Activated T-cell treated with anti-CD3 and anti-CD28 coated beads, Interleukin-2, amount 50 U/mL, for 72 hours (primary cell): ENCODE results near the gene CEL. TPM values are rescaled to one million over a fixed set of nuclear protein-coding genes. Genes with fewer than 3 reads are reported as not detected.
"Not testable (repeated sequence)": the region's sequence is repeated elsewhere in the genome, so short reads cannot be mapped to it uniquely, and the experiment has no call there.

Source experiments
- ATAC-seq, 2 donors: fragments of 150-1000 bp; cut with Tn5 transposase; replicated peaks in 1 of 2; 2 replicates each; pipeline ENCODE4 v1.10.0; 2021; ENCODE audit warnings: moderate library complexity in 2 of 2, mild to moderate bottlenecking in 1 of 2
- DNase-seq, 2 donors: peaks; one replicate each; pipeline ENCODE4 v3.0.0; 2021 to 2022; ENCODE audit warnings: mixed read lengths in 1 of 2
- H3K27ac Mint-ChIP-seq: one replicate; pipeline ENCODE4 v1.8.0; 2022; ENCODE audit warnings: mild to moderate bottlenecking, moderate library complexity, mixed read lengths
- H3K27me3 Mint-ChIP-seq: one replicate; pipeline ENCODE4 v1.8.0; 2022; ENCODE audit warnings: low read depth, mixed read lengths
- H3K36me3 Mint-ChIP-seq, 2 donors: one replicate each; pipeline ENCODE4 v1.8.0; 2022; ENCODE audit warnings: mixed read lengths in 2 of 2, mild to moderate bottlenecking in 1 of 2; ENCODE audit not compliant: insufficient read depth in 2 of 2
- H3K4me1 Mint-ChIP-seq: one replicate; pipeline ENCODE4 v1.8.0; 2022; ENCODE audit warnings: low read depth, mixed read lengths
- H3K4me3 Mint-ChIP-seq, 2 donors: one replicate each; pipeline ENCODE4 v1.8.0; 2022; ENCODE audit warnings: mild to moderate bottlenecking in 2 of 2, mixed read lengths in 2 of 2, moderate library complexity in 2 of 2
- H3K9me3 Mint-ChIP-seq, 2 donors: one replicate each; pipeline ENCODE4 v1.8.0; 2022; ENCODE audit warnings: mixed read lengths in 2 of 2
- total RNA-seq, 2 donors: library from RNA; stranded (reverse); gene quantifications; one replicate each; pipeline ENCODE4 v1.2.3, GENCODE V29; 2022

Gene CEL
- total RNA-seq, 2 donors from 2014 or later: 1.6 to 3.6 TPM

DNA sequence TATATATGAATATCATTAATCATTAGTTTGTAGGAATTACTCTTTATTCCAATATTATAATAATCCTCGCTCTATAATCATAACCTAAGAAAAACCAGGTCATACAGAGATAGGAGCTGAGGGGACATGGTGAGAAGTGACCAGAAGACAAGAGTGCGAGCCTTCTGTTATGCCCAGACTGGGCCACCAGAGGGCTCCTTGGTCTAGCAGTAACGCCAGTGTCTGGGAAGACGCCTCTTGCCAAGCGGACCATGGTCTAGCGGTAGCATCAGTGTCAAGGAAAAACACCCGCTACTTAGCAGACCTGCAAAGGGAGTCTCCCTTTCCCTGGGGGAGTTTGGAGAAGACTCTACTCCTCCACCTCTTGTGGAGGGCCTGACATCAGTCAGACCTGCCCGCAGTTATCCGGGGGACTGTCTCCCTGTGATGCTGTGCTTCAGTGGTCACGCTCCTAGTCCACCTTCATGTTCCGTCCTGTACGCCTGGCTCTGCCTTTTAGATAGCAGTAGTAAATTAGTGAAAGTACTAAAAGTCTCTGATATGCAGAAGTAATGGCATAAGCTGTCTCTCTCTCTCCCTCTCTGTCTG, 20.8 kb upstream of the CEL start:
- DNase-seq: peak; percentile 51 to 52
- ATAC-seq, H3K36me3 Mint-ChIP-seq, H3K4me3 Mint-ChIP-seq, H3K9me3 Mint-ChIP-seq, H3K27me3 Mint-ChIP-seq, H3K4me1 Mint-ChIP-seq, H3K27ac Mint-ChIP-seq: not testable (repeated sequence)

DNA sequence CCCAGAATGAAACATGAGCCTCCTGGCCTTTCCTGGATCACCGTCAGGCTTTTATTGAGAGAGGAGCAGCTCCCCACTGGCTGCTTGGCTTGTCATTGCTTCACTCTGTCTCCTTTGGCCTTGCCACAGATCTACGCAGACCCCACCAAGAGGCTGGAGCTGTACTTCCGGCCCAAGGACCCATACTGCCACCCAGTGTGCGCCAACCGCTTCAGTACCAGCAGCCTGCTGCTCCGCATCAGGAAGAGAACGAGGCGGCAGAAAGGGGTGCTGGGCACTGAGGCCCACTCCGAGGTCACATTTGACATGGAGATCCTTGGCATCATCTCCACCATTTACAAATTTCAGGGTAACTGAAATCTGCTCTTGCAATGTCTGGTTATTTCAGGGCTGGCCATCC, 19.8 kb upstream of the CEL start:
- H3K4me1 Mint-ChIP-seq: peaks cover 6% of the 10 kb centered on the region
- no peak for DNase-seq
- no peak overlapping the region for H3K27ac Mint-ChIP-seq
- H3K9me3 Mint-ChIP-seq: no peaks in the 10 kb centered on the region
- H3K27me3 Mint-ChIP-seq: no peaks in the 10 kb centered on the region
- ATAC-seq: no peak
- peaks cover 6 to 17% of the 10 kb centered on the region in 2 donors for H3K36me3 Mint-ChIP-seq
- no peak overlapping the region for H3K4me3 Mint-ChIP-seq

- H3K4me3 Mint-ChIP-seq: no peak overlapping the region
- no peaks in the 10 kb centered on the region for H3K9me3 Mint-ChIP-seq
- H3K4me1 Mint-ChIP-seq: peaks cover 6% of the 10 kb centered on the region
- peaks cover 7 to 17% of the 10 kb centered on the region in 2 donors for H3K36me3 Mint-ChIP-seq
- H3K27ac Mint-ChIP-seq: no peak overlapping the region
- ATAC-seq (no peak), DNase-seq (no peak)
- no peaks in the 10 kb centered on the region for H3K27me3 Mint-ChIP-seq
Measured at GRCh38 chr9:133042676-133043075, 19.1 kb upstream of the CEL start.

DNA sequence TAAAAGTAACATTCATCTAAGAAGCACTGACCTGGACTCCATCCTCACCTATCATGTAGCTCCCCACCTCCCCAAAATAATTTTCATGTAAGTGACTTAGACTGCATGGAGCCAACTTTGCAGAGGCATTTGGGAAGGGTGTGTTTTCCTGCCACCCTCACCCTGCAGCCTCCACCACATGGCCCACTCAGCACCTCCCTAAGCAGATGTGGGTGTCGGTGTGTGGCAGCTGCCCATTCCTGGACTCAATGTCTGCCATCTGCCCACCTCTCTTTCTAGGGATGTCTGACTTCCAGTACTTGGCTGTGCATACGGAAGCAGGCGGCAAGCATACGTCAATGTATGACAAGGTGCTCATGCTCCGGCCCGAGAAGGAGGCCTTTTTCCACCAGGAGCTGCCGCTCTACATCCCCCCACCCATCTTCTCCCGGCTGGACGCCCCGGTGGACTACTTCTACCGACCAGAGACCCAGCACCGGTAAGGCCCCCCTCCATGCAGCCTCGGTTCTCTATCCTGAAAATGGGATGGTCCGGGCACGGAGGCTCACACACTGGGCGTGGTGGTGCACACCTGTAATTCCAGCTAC, 18.2 kb upstream of the CEL start:
- H3K36me3 Mint-ChIP-seq: peaks cover 7 to 17% of the 10 kb centered on the region in 2 donors
- H3K9me3 Mint-ChIP-seq: no peaks in the 10 kb centered on the region
- no peak for ATAC-seq
- no peak overlapping the region for H3K4me3 Mint-ChIP-seq
- H3K4me1 Mint-ChIP-seq: peaks cover 6% of the 10 kb centered on the region
- H3K27ac Mint-ChIP-seq: no peak overlapping the region
- H3K27me3 Mint-ChIP-seq: no peaks in the 10 kb centered on the region
- DNase-seq: no peak

DNA sequence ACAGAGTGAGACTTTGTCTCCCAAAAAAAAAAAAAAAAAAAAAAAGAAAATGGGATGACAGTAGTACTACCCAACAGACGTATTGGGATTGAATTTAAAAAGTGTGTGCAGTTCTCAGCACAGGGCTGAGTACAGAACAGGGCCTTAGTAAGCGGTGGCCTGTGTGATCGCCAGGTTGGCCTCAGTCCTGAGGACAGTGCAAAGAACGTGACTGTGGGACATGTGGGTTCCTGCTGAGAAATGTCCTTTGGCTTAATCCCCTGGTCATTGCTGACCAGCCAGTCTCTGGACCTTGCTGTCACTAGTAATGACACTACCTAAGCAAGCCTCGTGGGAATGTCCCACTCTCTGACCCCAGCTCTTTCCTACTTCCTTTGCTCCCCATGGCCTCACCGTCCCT, 17.7 kb upstream of the CEL start:
- H3K27me3 Mint-ChIP-seq: no peaks in the 10 kb centered on the region
- H3K36me3 Mint-ChIP-seq: peaks cover 7 to 17% of the 10 kb centered on the region in 2 donors

GRCh38 chr9:133044661-133045060, 17.1 kb upstream of the CEL start:
- Mint-ChIP-seq H3K27me3 (no peaks in the 10 kb centered on the region), H3K27ac (no peak overlapping the region), H3K4me3 (no peak overlapping the region), H3K9me3 (no peaks in the 10 kb centered on the region), H3K36me3 (peaks cover 7 to 17% of the 10 kb centered on the region in 2 donors), H3K4me1 (peaks cover 6% of the 10 kb centered on the region)
- no peak for DNase-seq
- peak; percentile 20 to 23 for ATAC-seq

More for the DNA sequence above, 17.7 kb upstream of the CEL start:
- no peak for DNase-seq
- Mint-ChIP-seq H3K27ac (no peak overlapping the region), H3K4me3 (no peak overlapping the region), H3K4me1 (peaks cover 6% of the 10 kb centered on the region), H3K9me3 (no peaks in the 10 kb centered on the region)
- ATAC-seq: no peak

DNA sequence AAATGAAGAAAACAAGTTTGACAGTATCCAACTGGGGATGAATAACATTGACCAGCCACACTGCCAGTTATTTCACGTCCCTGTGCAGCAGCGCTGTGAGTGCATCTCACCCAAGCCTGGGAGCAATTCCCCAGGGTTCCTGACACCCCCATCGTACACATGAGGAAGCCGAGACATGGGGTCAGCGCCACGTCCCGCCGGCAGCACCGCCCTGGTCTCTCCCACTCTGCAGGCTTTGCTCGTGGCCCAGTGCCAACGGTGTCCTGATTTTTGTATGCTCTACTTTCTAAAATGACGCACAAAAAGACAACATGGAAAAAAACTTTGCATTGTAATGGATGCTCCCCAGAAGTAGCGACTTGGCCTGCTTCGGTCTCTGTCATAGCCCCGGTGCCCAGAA, 16.6 kb upstream of the CEL start:
- DNase-seq: no peak
- H3K36me3 Mint-ChIP-seq: peaks cover 7 to 17% of the 10 kb centered on the region in 2 donors
- ATAC-seq: no peak
- H3K27me3 Mint-ChIP-seq: no peaks in the 10 kb centered on the region
- H3K9me3 Mint-ChIP-seq: no peaks in the 10 kb centered on the region
- H3K27ac Mint-ChIP-seq: no peak overlapping the region
- H3K4me1 Mint-ChIP-seq: peaks cover 6% of the 10 kb centered on the region
- no peak overlapping the region for H3K4me3 Mint-ChIP-seq

DNA sequence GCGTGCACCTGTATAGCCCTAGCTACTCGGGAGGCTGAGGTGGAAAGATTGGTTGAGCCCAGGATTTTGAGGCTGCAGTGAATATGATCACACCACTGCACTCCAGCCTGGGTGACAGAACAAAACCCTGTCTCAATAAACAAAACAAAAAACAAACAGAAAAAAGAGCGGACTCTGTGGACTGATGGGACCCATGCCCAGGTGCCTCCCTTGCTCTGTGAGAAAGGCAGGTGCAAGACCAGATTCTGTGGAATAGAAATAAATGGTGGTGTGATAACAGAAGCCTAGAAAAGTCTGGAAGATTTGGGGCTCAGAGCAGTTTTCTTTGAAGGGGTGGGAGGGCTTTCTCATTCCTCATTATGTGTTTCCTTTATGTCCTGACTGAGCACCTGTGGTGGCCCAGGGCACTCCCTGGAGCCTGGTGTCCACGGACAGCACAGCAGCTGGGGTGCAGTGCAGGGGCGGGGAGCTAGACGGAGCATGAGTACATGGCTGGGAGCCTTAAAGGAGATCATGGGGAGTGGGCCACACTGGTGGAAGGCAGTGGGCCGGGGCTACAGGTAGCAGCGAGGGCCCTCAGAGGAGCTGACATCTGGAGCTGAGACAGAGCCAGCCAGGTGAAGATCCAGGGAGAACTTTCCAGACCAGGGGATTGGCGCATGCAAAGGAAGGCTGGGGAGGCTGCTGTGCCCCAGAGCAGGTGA, 15.4 kb upstream of the CEL start:
- Mint-ChIP-seq H3K4me1 (peaks cover 6% of the 10 kb centered on the region), H3K36me3 (peaks cover 7 to 17% of the 10 kb centered on the region in 2 donors), H3K9me3 (no peaks in the 10 kb centered on the region), H3K27ac (no peak overlapping the region), H3K27me3 (no peaks in the 10 kb centered on the region), H3K4me3 (no peak overlapping the region)
- DNase-seq (no peak), ATAC-seq (no peak)

- peaks cover 6% of the 10 kb centered on the region for H3K4me1 Mint-ChIP-seq
- H3K9me3 Mint-ChIP-seq: no peaks in the 10 kb centered on the region
- peaks cover 7 to 17% of the 10 kb centered on the region in 2 donors for H3K36me3 Mint-ChIP-seq
- DNase-seq (no peak), ATAC-seq (no peak)
- no peak overlapping the region for H3K4me3 Mint-ChIP-seq
- H3K27ac Mint-ChIP-seq: no peak overlapping the region
- no peaks in the 10 kb centered on the region for H3K27me3 Mint-ChIP-seq
Measured at GRCh38 chr9:133046900-133047295, 14.9 kb upstream of the CEL start.

GRCh38 chr9:133048595-133048994, 13.2 kb upstream of the CEL start:
- ATAC-seq (peak; percentile 65 to 73), DNase-seq (peak; percentile 32 to 38)
- Mint-ChIP-seq H3K4me1 (peaks cover 6% of the 10 kb centered on the region), H3K36me3 (peaks cover 5 to 12% of the 10 kb centered on the region in 2 donors), H3K4me3 (no peak overlapping the region), H3K9me3 (no peaks in the 10 kb centered on the region), H3K27ac (no peak overlapping the region), H3K27me3 (no peaks in the 10 kb centered on the region)

GRCh38 chr9:133049043-133049442, 12.7 kb upstream of the CEL start:
- H3K4me3 Mint-ChIP-seq: no peak overlapping the region
- peaks cover 5 to 14% of the 10 kb centered on the region in 2 donors for H3K36me3 Mint-ChIP-seq
- peaks cover 6% of the 10 kb centered on the region for H3K4me1 Mint-ChIP-seq
- no peaks in the 10 kb centered on the region for H3K9me3 Mint-ChIP-seq
- no peak for DNase-seq
- ATAC-seq: no peak
- no peaks in the 10 kb centered on the region for H3K27me3 Mint-ChIP-seq
- no peak overlapping the region for H3K27ac Mint-ChIP-seq

- Mint-ChIP-seq H3K27ac (no peak overlapping the region), H3K4me3 (no peak overlapping the region)
Measured at GRCh38 chr9:133050142-133050541, 11.6 kb upstream of the CEL start.

DNA sequence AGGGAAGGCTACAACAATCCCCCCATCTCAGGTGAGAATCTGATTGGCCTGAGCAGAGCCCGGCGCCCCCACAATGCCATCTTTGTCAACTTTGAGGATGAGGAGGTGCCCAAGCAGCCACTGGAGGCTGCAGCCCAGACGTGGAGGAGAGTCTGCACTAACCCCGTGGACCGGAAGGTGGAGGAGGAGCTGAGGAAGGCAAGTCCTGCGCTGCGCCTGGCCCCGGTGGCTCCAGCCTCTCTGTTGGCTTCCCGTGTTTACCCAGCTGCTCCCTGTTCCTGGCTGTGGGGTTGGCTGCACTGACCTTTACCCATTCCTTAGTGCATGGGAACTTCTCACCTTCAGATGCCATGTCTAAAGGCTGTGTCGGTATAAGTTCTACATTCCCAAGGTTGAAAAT, 11.0 kb upstream of the CEL start:
- no peaks in the 10 kb centered on the region for H3K27me3 Mint-ChIP-seq
- H3K27ac Mint-ChIP-seq: no peak overlapping the region
- no peak overlapping the region for H3K4me3 Mint-ChIP-seq
- H3K4me1 Mint-ChIP-seq: peaks cover 7% of the 10 kb centered on the region
- peaks cover 5 to 13% of the 10 kb centered on the region in 2 donors for H3K36me3 Mint-ChIP-seq
- ATAC-seq (no peak), DNase-seq (no peak)
- no peaks in the 10 kb centered on the region for H3K9me3 Mint-ChIP-seq

More at GRCh38 chr9:133050142-133050541, 11.6 kb upstream of the CEL start:
- ATAC-seq: no peak
- no peaks in the 10 kb centered on the region for H3K9me3 Mint-ChIP-seq
- H3K27me3 Mint-ChIP-seq: no peaks in the 10 kb centered on the region
- no peak for DNase-seq
- H3K4me1 Mint-ChIP-seq: peaks cover under 1% of the 10 kb centered on the region
- peaks cover 5 to 13% of the 10 kb centered on the region in 2 donors for H3K36me3 Mint-ChIP-seq
